COLO668 (cell line): Measurements from ENCODE around the gene CFP.
A peak's percentile ranks its signal among the peaks of the same experiment; 100 is the strongest.
"Not testable (repeated sequence)": the region's sequence is repeated elsewhere in the genome, so short reads cannot be mapped to it uniquely, and the experiment has no call there.

Experiments
- DNase-seq: peaks from one replicate; lab custom pipeline; 2025; ENCODE audit not compliant: unreplicated experiment; lab: John Stamatoyannopoulos, UW

The CFP gene

GRCh38 chrX:47607091-47607490, 22.6 kb downstream of the CFP start:
- DNase-seq, result no peak

DNA sequence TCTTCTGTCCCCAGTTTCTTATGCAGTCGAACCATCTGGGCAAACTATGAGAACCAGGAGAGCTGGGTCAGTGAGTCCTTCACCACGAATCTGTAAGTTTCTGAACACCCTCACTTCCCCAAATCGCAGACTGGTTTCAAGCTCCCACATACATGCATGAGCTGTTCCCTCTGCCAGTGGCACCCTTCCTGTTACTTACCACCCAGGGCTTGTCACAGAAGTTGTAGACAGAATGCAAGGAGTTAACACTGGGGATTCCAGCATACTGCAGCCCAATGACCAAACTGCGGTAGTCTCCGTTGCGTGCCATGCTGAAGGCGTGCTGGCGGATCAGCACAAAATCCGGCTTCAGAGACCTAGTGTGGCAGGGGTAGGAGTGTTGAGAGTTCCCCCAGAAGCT, 24.7 kb downstream of the CFP start:
- DNase-seq, result no peak

DNA sequence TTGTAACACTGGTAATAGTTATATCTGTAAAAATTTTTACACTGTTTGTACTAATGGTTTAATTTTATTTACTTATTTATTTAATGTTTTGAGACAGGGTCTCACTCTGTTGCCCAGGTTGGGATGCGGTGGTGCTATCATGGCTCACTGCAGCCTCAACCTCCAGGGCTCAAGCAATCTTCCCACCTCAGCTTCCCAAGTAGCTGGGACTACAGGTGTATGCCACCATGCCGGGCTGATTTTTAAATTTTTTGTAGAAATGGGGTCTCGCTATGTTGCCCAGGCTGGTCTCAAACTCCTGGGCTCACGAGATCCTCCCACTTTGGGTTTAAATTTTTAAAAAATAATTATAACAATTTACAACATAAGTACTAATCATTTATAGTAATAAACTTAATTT, 26.6 kb downstream of the CFP start:
- not testable (repeated sequence) for DNase-seq

- DNase-seq, result no peak
Observed at GRCh38 chrX:47597222-47597621, 32.5 kb downstream of the CFP start.

- no peak for DNase-seq
Observed at GRCh38 chrX:47596256-47596655, 33.5 kb downstream of the CFP start.

GRCh38 chrX:47595716-47596251, 33.9 kb downstream of the CFP start:
- no peak for DNase-seq

GRCh38 chrX:47593522-47593921, 36.2 kb downstream of the CFP start:
- no peak for DNase-seq

DNA sequence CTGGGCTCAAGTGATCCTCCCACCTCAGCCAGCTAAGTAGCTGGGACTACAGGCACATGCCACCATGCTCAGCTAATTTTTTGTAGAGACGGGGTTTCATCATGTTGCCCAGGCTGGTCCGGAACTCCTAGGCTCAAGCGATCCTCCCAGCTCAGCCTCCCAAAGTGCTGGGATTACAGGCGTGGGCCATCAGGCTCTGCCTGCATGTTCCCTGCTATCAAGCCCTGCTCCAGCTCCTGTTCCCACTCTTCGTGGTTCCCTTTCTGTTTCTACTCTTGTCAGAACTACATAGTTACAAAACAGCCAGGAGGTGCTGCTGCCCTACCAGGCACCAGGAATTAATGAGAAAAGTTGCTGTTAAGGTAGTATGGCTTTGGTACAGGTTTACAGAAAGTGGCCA, 38.7 kb downstream of the CFP start:
- no peak for DNase-seq

DNA sequence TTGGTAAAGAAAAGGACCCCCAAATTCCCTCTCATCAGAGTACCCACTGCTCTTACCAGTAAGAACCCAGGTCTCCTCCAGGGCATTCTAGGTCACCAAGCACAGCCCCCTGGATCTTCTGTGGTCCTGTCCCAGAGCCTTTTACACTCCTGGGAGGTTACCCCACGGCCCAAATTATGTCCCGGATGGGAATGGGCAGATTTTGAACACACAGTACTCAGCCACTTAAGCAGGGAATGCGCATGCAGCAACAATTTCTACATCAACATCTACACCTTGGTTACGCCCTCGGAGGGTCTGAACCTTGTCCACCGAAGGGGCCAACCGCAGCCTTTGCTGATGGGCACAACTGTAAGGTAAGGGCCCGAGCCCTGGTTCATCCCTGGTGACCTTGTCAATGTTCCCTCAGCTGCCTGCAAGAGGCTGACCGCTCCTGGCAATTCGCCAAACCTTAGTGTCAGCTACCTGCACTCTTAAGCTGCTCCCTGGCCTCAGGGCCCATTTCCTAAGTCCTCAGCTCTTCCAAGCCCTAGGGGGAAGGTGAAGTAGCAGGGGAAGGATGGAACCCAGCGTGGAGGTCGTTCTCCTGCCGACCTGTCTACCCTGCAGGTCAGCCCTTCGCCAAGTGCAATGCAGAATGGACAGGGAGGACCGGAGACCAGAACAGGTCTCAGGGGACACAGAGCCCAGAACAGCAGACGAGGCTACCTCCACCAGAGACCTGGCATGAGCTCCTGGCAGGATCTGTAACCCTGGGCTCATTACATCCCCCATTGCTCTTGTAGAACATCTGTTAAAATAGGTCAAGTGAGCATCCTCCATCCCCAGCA, 41.6 kb downstream of the CFP start:
- peak; percentile 1 for DNase-seq

DNA sequence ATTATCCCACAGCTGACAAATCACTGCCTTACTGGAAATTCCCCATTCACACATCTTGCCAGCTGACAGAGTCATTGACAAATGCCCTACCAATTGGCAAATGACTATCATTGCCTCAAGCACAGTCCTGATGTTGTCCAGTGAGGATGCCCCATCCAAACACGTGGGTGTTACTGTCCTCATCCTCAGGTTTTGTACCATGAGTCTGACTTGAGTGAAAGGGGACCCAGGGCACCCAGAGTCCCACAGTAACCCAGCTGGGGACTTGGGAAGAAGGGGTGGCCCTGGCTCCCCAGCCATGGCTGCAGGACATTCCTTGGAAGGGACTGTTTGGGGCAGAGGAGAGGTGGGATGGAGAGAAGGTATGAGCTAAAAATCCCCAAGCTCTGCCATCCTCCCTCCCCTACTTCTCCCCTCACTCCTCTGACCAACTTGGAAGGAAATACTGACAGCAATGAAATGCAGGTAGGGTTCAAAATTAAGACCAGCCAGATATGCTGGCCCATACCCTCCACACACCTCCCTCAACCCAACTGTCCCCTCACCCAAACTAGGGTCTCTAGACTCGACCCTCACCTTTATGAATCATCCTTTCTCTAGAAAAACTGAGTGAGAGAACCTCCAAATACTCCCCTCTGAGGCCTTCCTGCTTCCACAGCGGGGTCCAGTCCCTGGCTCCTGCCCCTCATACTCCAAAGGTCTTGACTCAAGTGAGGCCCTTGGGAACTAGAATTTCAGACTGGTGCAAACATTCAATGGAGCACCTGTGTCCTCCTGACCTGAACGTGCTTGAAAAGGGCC, 42.4 kb downstream of the CFP start:
- no peak for DNase-seq

GRCh38 chrX:47586043-47586787, 43.5 kb downstream of the CFP start:
- no peak for DNase-seq

DNA sequence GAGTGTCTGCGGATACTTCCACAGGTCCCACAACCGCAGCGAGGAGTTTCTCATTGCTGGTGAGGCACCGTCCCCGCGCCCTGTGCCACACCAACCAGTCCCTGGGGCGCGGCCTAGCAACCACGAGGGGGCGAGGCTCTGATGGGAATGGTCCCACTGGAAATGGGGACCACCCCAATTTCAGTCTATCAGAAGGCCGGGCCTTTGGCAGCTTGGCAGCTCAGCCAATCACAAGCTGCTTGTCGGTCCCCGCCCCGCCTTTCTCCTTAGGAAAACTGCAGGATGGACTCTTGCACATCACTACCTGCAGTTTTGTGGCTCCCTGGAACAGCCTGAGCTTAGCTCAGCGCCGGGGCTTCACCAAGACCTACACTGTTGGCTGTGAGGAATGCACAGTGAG, 44.5 kb downstream of the CFP start:
- DNase-seq, result no peak

DNA sequence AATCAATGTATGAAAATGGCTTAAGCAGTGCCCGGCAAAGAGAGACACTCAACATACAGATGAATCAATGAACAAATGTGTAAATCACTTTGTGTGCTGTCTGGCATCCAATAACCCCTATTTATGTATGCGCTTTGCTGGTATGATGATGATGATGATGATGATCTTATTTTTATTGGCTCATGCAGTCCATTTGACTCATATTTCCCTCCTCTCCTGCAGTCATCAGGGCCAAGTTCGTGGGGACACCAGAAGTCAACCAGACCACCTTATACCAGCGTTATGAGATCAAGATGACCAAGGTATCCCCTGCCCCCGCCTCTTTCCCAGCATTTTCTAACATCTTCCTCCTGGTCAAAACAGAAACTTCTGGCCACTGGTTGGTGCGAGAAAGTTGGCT, 45.0 kb downstream of the CFP start:
- no peak for DNase-seq

- no peak for DNase-seq
Observed at GRCh38 chrX:47583240-47583861, 46.4 kb downstream of the CFP start.

- DNase-seq, result peak; percentile 77
Observed at GRCh38 chrX:47581731-47582647, 47.7 kb downstream of the CFP start, which contains the start of gene TIMP1. Gene TIMP1, plus strand, starts transcription at chrX:47582436. Its CDS starts 980 bp downstream, at chrX:47583416.

DNA sequence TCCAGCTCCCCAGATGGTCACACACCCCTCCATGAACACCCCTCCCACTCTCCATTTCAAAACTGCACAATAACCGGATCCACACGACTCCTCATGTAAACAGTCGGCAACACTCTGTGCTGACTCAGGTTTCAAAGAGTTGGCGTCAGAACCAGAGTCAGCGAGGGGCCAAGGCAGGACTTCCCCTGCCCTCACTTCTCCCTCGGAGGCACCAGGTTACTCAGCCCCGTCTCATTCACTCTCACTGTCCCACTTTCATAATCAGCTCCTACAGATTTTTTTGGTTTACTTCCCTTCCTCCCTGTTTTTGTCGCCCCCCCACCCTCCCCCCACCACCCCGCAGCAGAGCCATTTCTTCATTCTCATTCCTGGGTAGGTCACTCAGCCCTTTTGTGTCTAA, 50.2 kb downstream of the CFP start:
- no peak for DNase-seq

DNA sequence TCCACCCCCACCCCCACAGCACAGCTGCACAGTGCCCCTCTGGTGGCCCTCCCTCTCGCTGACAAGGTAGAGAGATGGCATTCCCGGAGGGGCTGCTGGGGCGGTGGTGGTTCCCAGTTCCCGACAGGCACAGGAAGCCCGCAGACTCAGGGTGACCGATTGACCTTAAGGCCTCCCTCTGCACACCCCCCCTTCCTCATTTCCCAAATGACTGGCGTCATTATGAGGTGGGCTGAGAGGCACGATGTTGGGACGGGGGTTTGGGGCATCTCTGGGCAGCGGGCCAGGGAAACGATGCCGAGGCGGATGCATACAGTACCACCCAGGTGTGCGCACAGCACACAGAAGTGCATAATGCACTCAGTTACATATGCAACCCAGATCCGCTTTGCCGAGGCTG, 51.0 kb downstream of the CFP start:
- no peak for DNase-seq

- no peak for DNase-seq
Observed at GRCh38 chrX:47577901-47578300, 51.8 kb downstream of the CFP start.

- DNase-seq, result no peak
Observed at GRCh38 chrX:47577424-47577823, 52.3 kb downstream of the CFP start.
